ENCODE results near the gene ZKSCAN5. TPM values are rescaled to one million over a fixed set of nuclear protein-coding genes. Genes with fewer than 3 reads are reported as not detected.

The ZKSCAN5 gene
- total RNA-seq, 1 experiment from 2014 or later = 13.2 TPM

GRCh38 chr7:99558306-99559174, 54.1 kb downstream of the ZKSCAN5 start, which contains the start of gene ZNF655:
TSS of gene ZNF655 (plus strand) at chr7:99558642. CDS start at chr7:99560560, 1,918 bp downstream.
- Histone ChIP-seq H3K4me3 (peak within 1 kb of the TSS; percentile 83), H3K27me3 (ENCODE audit: insufficient read depth, low read depth) (no peaks in the 10 kb centered on the region), H3F3A (ENCODE audit: insufficient read depth, low read depth) (peaks cover 34% of the 10 kb centered on the region), H4K20me1 (ENCODE audit: insufficient read depth) (no peaks in the 10 kb centered on the region), H3K36me3 (ENCODE audit: low read depth) (0 out of 2 replicates have a peak, but pooled peaks cover 8% of the 10 kb centered on the region), H3K9me3 (ENCODE audit: insufficient read depth, low read depth) (no peaks in the 10 kb centered on the region), H3K4me2 (peak within 1 kb of the TSS; percentile 85), H3K9me2 (ENCODE audit: insufficient read depth) (no peaks in the 10 kb centered on the region), H3K4me1 (replicated peaks; ENCODE audit: insufficient read depth) (peaks cover 27% of the 10 kb centered on the region), H2AFZ (peak within 1 kb of the TSS; percentile 98), H3K27ac (peak within 1 kb of the TSS; percentile 59), H3K79me2 (ENCODE audit: low read depth) (peaks cover 18% of the 10 kb centered on the region)
- ChIA-PET CTCF (interaction anchor here (0.5 kb wide), 1 partner anchor 411 kb away, joined by 3 read pairs; no protein-coding TSS in a partner anchor), POLR2A (ENCODE audit: unreplicated experiment) (interaction anchor here (0.6 to 0.7 kb wide), 4 partner anchors 54 to 878 kb away, joined by 3 to 4 read pairs (median 4); partner anchors contain the start of genes BUD31, PDAP1 and ZKSCAN5)
- peak; percentile 52 to 84 for DNase-seq
- intact Hi-C loops (cut with micrococcal nuclease; ENCODE audit: unreplicated experiment) = no loop called here
- TSS peak; percentile 29 for BruUV-seq (replicated peaks)
- TF ChIP-seq, protein P1, sequence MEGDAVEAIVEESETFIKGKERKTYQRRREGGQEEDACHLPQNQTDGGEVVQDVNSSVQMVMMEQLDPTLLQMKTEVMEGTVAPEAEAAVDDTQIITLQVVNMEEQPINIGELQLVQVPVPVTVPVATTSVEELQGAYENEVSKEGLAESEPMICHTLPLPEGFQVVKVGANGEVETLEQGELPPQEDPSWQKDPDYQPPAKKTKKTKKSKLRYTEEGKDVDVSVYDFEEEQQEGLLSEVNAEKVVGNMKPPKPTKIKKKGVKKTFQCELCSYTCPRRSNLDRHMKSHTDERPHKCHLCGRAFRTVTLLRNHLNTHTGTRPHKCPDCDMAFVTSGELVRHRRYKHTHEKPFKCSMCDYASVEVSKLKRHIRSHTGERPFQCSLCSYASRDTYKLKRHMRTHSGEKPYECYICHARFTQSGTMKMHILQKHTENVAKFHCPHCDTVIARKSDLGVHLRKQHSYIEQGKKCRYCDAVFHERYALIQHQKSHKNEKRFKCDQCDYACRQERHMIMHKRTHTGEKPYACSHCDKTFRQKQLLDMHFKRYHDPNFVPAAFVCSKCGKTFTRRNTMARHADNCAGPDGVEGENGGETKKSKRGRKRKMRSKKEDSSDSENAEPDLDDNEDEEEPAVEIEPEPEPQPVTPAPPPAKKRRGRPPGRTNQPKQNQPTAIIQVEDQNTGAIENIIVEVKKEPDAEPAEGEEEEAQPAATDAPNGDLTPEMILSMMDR (conservative IDR thresholded peaks at IDR 0.05) = no peak
- no peak for TF ChIP-seq EZH2 (IDR thresholded peaks at IDR 0.05; ENCODE audit: low read depth)

- Histone ChIP-seq H3K4me3 (peak overlapping the region; percentile 83), H3K9me2 (ENCODE audit: insufficient read depth) (no peaks in the 10 kb centered on the region), H3K27me3 (ENCODE audit: insufficient read depth, low read depth) (no peaks in the 10 kb centered on the region), H3K9me3 (ENCODE audit: insufficient read depth, low read depth) (no peaks in the 10 kb centered on the region), H4K20me1 (ENCODE audit: insufficient read depth) (no peaks in the 10 kb centered on the region), H3K4me1 (replicated peaks; ENCODE audit: insufficient read depth) (peaks cover 30% of the 10 kb centered on the region), H3K36me3 (ENCODE audit: low read depth) (peaks cover 15% of the 10 kb centered on the region; the same call in 1 of the 2 replicates), H3K27ac (peak overlapping the region; percentile 59), H3K4me2 (peak overlapping the region; percentile 85), H3F3A (ENCODE audit: insufficient read depth, low read depth) (peaks cover 36% of the 10 kb centered on the region), H3K79me2 (ENCODE audit: low read depth) (peaks cover 18% of the 10 kb centered on the region), H2AFZ (peak overlapping the region; percentile 98)
- no peak for TF ChIP-seq EZH2 (IDR thresholded peaks at IDR 0.05; ENCODE audit: low read depth)
- TF ChIP-seq, protein P1 (conservative IDR thresholded peaks at IDR 0.05) = no peak
- CTCF ChIA-PET = interaction anchor here (0.6 kb wide), 1 partner anchor 680 kb away, joined by 6 read pairs; no protein-coding TSS in a partner anchor
- BruUV-seq (replicated peaks) = no TSS peak
- POLR2A ChIA-PET (ENCODE audit: unreplicated experiment) = interaction anchor here (0.6 to 0.7 kb wide), 2 partner anchors 50 to 83 kb away, joined by 3 to 7 read pairs; no protein-coding TSS in a partner anchor
- intact Hi-C loops (cut with micrococcal nuclease; ENCODE audit: unreplicated experiment) = no loop called here
- DNase-seq = peak in 1 of 2 experiments; percentile 43
These were observed 54.9 kb downstream of the ZKSCAN5 start for GRCh38 chr7:99559175-99559915.
